NCI-H1048 (cell line): Measurements from ENCODE around the gene SLC9B2.

Experiments
- DNase-seq: peaks from one replicate; lab custom pipeline; 2025; lab: John Stamatoyannopoulos, UW

Gene SLC9B2

DNA sequence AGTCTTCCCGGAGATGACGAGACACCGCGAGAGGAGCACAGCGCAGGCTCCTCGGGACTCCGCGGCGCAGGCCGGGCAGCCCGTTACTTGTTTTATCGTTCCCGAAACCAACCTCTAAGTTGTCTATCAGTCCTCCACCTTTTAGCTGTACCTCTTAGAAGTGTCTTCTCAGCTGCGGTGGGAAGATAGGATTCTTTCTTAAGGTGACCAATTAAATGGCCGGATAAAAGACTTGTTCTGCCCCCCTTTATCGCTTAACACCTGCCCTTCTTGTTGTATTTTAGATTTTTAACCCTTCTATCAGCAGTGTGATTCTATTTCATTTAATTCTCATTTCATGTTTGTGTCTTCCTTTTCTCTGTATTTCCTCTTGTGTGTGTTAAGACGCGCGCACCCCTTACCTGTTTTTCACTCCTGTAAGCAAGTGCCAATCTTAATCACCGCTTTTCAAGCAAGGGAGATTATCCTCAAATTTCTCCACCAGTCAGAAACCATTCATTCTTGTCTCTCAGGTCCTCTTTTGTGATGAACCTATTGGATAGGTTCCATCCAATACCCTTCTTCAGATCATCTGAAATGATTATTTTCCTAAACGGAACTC is at the start of gene SLC9B2:
Gene SLC9B2, minus strand, starts transcription at position 15 of the 601 bp plus-strand sequence. CDS start 9,211 bp downstream, outside the sequence.
- DNase-seq = no peak

- no peak for DNase-seq
These were observed 49.6 kb upstream of the SLC9B2 start for GRCh38 chr4:103126126-103126525.

GRCh38 chr4:103123114-103123513 is 46.6 kb upstream of the SLC9B2 start:
- DNase-seq = no peak

DNA sequence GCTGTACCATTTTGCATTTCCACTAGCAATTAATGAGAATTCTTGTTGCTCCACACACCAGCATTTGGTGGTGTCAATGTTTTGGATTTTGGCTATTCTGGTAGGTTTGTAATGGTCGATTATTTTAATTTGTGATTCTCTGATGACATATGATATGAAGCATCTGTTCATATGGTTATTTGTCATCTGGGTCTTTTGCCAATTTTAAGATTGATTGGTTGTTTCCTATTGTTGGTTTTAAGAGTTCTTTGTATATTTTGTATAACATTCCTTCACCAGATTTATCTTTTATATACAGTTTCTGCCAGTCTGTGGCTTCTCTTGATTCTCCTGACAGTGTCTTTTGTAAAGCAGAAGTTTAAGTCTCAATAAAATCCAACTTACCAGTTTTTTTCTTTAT is 41.6 kb upstream of the SLC9B2 start:
- no peak for DNase-seq

- DNase-seq = no peak
These were observed 35.0 kb upstream of the SLC9B2 start for GRCh38 chr4:103111598-103111997.

DNA sequence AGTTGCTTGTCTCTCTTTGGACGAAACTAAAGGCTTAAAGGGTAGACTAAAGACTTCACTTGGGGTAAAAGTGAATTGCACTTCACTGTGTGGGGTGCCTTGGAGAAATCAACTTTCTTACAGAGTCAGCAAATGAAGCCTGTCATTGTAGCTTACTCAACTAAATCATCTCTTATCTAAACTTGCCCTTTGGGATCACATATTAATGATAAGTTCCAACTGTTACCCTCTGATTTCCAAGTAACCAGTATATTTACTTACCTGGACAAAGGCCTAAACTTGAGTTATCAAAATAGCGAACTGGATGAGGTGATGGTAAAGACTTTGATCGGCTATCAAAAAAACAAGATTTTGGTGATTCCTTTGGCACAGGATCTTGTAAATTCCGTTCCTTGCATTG is 32.0 kb upstream of the SLC9B2 start:
- no peak for DNase-seq

DNA sequence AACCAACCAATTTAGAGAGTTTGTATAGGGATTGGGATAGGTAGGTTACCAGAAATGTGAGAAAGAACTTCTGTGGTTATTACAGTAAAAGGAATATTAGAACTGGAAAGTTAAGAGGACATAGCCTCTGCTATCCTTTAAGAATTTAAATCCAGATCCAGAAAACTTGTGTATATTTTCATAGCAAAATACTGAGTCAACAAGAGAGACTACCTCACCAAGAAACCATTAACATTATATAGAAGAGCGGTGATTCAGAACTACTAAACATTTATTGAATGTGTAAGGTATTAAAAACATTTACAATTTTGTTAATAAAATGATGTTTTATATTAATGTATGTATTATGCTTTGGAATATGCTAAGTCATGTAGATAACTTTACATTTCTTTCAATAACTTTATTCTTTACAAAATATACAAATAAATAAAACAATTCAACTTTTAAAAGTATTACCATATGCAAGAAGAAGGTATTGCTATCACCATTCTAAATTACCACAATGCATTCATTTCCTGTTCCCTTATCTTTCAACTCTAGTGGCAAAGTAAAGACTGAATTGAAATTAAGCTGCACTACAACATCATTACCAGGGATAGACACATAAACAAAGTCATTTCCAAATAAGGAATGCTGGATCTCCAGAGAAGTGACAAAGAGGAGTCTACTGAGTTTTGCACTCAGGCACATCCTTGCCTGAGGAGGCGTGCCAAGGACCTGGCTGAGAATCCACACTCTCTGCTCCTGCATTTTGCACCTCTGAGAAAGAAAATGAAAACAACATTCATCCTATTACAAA is 29.2 kb upstream of the SLC9B2 start:
- no peak for DNase-seq

- no peak for DNase-seq
These were observed 28.3 kb upstream of the SLC9B2 start for GRCh38 chr4:103104886-103105285.

- no peak for DNase-seq
These were observed 24.1 kb upstream of the SLC9B2 start for GRCh38 chr4:103100691-103101090.

DNA sequence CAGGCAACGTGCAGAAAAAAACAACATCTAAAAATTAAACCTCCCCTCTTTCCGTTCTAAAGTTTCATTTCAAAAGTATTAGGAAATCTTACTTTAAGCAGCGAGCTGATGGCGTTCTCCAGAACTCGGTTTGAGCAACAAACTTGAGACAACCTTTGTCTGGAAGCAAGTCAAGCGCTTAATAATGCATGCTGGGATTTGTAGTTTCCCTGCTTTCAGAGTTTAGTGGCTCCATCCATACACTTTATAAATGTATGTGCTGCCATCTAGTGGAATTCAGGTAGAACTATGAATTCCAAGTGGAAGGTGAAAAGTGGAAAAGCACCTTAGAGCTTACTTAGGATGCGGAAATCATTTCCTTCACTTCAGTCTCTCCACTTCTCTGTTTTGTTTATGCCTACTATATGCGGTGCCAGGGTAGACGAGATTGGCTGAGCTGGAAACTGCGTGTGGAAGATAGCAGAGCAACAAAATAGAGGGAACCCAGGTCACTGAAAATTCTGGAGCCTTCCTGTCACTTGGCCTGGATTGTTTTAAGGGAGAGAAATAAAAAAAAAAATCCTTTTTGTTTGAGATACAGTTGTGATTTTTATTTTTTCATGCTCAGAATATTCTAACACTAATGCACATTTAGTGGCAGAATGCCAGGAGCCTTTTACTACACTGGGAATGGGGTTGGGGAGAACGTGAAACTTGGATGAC is 23.3 kb upstream of the SLC9B2 start, which contains the start of gene BDH2:
Gene BDH2, minus strand, starts transcription at position 144 of the 702 bp plus-strand sequence. CDS start 3,580 bp downstream, outside the sequence.
- DNase-seq = peak; percentile 70

DNA sequence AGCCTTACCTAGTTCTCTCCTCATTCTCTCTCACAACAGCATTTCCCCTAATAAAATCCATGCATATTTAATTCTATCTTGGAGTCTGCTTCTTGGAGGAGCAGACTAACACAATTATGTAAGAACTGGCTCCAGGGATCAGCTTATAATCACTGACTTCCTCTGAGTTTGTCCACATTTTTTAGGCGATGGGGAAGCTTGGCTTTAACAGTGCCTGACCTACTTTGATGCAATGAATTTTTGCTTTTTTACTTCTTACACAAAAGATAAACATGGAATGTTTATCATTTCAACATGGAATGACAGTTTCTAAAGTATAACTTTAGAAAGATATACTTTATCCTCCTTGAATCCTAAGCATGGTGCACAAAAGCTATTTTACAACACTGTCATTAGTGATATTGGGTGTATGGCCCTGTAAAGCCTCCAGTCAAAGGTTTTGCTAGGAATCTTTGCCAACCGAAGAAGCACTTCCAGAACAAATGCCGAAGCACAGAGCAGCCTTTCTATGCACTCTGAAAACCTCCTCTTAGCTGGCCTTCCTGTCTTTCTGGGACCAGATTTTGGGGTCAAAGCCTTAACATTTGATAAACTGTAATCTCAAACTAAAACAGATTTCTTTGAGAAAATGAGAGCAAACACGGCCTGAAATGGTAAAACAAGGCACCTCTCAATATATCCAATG is 22.3 kb upstream of the SLC9B2 start:
- no peak for DNase-seq

GRCh38 chr4:103098341-103098740 is 21.8 kb upstream of the SLC9B2 start:
- no peak for DNase-seq

GRCh38 chr4:103097112-103097511 is 20.6 kb upstream of the SLC9B2 start:
- DNase-seq = no peak

DNA sequence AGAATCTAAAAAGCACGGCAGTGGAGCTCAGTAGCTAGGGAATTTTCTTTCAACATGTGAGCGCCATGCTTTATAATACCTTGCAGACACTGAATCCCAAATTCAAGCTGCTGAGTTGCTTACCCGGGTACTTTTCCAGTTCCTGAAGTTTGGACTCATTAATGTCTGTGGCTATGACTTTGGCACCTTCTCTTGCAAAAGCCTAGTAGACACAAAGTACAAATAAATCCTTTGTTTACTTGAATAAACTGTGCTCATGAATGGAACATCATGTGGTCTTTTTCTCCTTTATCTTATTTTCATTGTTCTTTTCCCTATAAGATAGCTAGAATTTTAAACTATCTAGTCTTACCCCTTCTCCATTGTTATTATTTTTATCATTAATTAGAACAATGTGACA is 18.5 kb upstream of the SLC9B2 start:
- no peak for DNase-seq

DNA sequence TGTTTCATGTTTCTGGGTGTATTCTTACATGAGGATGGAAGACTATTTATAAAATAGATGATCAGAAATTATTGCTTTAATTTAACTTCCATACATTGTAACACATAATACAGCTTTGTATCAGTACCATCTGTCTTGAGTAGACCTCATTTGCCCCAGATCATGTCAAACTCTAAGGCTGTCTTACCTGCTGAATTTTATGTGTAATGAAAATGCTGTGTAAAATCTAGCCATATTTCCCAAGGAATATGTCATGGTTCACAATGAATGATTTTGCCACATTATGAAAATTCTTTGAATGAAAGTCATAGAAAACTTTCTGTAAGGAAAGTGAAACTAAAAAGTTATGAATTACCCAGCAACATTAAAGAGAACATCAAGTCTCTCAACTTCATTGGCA is 15.7 kb upstream of the SLC9B2 start:
- DNase-seq = no peak

GRCh38 chr4:103091601-103092223 is 15.2 kb upstream of the SLC9B2 start:
- peak; percentile 10 for DNase-seq

GRCh38 chr4:103089481-103089880 is 12.9 kb upstream of the SLC9B2 start:
- DNase-seq = no peak

GRCh38 chr4:103086551-103086950 is 10.0 kb upstream of the SLC9B2 start:
- no peak for DNase-seq

DNA sequence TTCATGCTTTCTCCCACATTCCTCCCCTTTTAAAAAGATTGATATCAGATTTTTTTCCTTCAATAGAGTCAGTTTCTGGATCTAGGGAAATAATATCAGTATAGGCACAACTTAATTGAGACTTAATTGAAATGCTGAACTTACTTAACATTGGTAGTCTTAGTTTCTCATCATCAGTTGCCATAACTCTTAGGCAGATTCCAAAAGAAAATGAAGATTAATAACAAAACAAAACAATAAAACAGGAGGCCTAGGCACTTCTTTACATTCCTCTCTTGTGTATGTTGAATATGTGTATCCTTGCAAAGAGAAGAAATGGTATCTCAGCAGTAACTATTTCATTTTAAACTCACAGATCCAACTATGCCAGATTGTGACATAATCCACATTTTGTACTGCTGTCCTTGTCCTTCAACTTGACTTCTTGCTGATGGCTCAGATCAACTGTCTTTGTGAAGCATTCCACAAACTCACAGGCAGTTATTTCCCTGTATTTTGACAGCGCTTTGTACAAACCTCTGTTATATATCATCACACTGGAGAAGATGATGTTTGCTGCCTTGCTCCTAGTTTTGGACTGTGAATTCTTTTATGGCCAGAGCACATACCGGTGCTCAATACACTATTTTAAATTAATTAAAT is 9.1 kb upstream of the SLC9B2 start:
- DNase-seq = no peak

GRCh38 chr4:103079621-103080020 is 3.1 kb upstream of the SLC9B2 start:
- no peak for DNase-seq
